ENCODE measurements around the gene ESRRG. TPM values are rescaled to one million over a fixed set of nuclear protein-coding genes. Genes with fewer than 3 reads are reported as not detected.

Gene ESRRG
- total RNA-seq, 1 experiment from 2014 or later = 0.44 TPM

- H3K79me2 ChIP-seq (ENCODE audit: insufficient read depth, low read length) = no peaks in the 10 kb centered on the region
- DNase-seq = no peak
- no peak overlapping the region for H2BK120ac ChIP-seq (ENCODE audit: low read depth, low read length, poor library complexity, severe bottlenecking)
- H3K27me3 ChIP-seq (ENCODE audit: insufficient read depth, low read length) = no peaks in the 10 kb centered on the region
- no peak overlapping the region for H3K9ac ChIP-seq (ENCODE audit: extremely low read depth, insufficient read length, low read length)
- no peak overlapping the region for H2BK5ac ChIP-seq (ENCODE audit: insufficient read length, low read length)
- H3K4me1 ChIP-seq (ENCODE audit: insufficient read depth, low read length) = no peaks in the 10 kb centered on the region
- no peak overlapping the region for H4K91ac ChIP-seq (ENCODE audit: insufficient read length, low read depth, low read length)
- no peak overlapping the region for H2BK12ac ChIP-seq (ENCODE audit: insufficient read length, low read depth, low read length)
- H3K27me3 Mint-ChIP-seq (ENCODE audit: low read depth) = peaks cover 9% of the 10 kb centered on the region
- H2AK5ac ChIP-seq (ENCODE audit: insufficient read length, low read length) = no peak overlapping the region
- H4K5ac ChIP-seq (ENCODE audit: insufficient read length, low read depth, low read length) = no peak overlapping the region
- H3K27ac Mint-ChIP-seq = peak overlapping the region in 1 of 3 experiments; percentile 5; a peak in 2 of 7 replicates
- H3K4ac ChIP-seq (ENCODE audit: low read depth, low read length) = no peak overlapping the region
- WGBS (ENCODE audit: extremely low coverage, insufficient read length, low lambda C conversion rate) = no CpG with 5 or more reads among the region's 7 CpGs
- no peaks in the 10 kb centered on the region for H3K79me1 ChIP-seq (ENCODE audit: insufficient read depth, low read depth, low read length, poor library complexity, severe bottlenecking)
- H3K36me3 Mint-ChIP-seq (ENCODE audit: insufficient read depth in 1 of 3, low read depth in 3 of 3) = no peaks in the 10 kb centered on the region
- TF ChIP-seq CTCF (conservative IDR thresholded peaks at IDR 0.05) = no peak
- H4K8ac ChIP-seq (replicated peaks; ENCODE audit: insufficient read length, low read depth, low read length) = no peak overlapping the region
- no peak overlapping the region for H2AFZ ChIP-seq (ENCODE audit: low read length)
- H3K9me3 Mint-ChIP-seq = no peaks in the 10 kb centered on the region; a peak in 1 of 5 replicates
- H2BK15ac ChIP-seq (ENCODE audit: low read depth, low read length) = no peak overlapping the region
- H3K56ac ChIP-seq (ENCODE audit: insufficient read length, low read depth, low read length) = no peak overlapping the region
- no peak overlapping the region for H3K4me2 ChIP-seq (ENCODE audit: insufficient read depth, insufficient read length, low read length)
- H3K4me3 Mint-ChIP-seq = no peak overlapping the region
- no peak overlapping the region for H3T11ph ChIP-seq (ENCODE audit: low read length)
- H2BK20ac ChIP-seq (ENCODE audit: low read depth, low read length, poor library complexity, severe bottlenecking) = no peak overlapping the region
- no peaks in the 10 kb centered on the region for H3K9me3 ChIP-seq (ENCODE audit: control insufficient read depth, low read depth, low read length)
- H3K18ac ChIP-seq (ENCODE audit: insufficient read length, low read depth, low read length) = no peak overlapping the region
- H3K23ac ChIP-seq (ENCODE audit: insufficient read length, low read depth, low read length) = no peak overlapping the region
- H3K27ac ChIP-seq (ENCODE audit: insufficient read length, low read depth, low read length) = no peak overlapping the region
- no peaks in the 10 kb centered on the region for H4K20me1 ChIP-seq (ENCODE audit: control insufficient read depth, insufficient read depth, insufficient read length)
- no peak overlapping the region for H3K14ac ChIP-seq (ENCODE audit: insufficient read depth, low read length)
- peaks cover 4% of the 10 kb centered on the region for H3K23me2 ChIP-seq (ENCODE audit: insufficient read length, low read depth, low read length, poor library complexity, severe bottlenecking)
- H3K4me1 Mint-ChIP-seq = peaks cover 31 to 34% of the 10 kb centered on the region in 2 experiments
Observed at GRCh38 chr1:216596281-216596862, 126.9 kb downstream of the ESRRG start.

Data from H9 (cell line).